Measurements from ENCODE around the gene OR2T11. TPM values are rescaled to one million over a fixed set of nuclear protein-coding genes. Genes with fewer than 3 reads are reported as not detected.
A peak's percentile ranks its signal among the peaks of the same experiment; 100 is the strongest.
"Not testable (repeated sequence)": the region's sequence is repeated elsewhere in the genome, so short reads cannot be mapped to it uniquely, and the experiment has no call there.

OR2T11 gene
- total and polyA plus RNA-seq, 3 experiments from 2014 or later, result not detected

- H3K27ac Mint-ChIP-seq; CTCF ChIA-PET; H3K27me3 Mint-ChIP-seq; H3K36me3 ChIP-seq (ENCODE audit: insufficient read depth, low read length); DNase-seq; POLR2A ChIA-PET; H3K4me1 Mint-ChIP-seq; H3K4me3 Mint-ChIP-seq; H3K27ac ChIP-seq (ENCODE audit: low read depth, low read length); H3K4me1 ChIP-seq (ENCODE audit: insufficient read depth, low read length); H3K4me3 ChIP-seq (ENCODE audit: low read length); H3K36me3 Mint-ChIP-seq; H3K27me3 ChIP-seq (ENCODE audit: insufficient read depth, low read length, poor library complexity, severe bottlenecking); H3K9me3 Mint-ChIP-seq; H3K9me3 ChIP-seq (ENCODE audit: low read length): not testable (repeated sequence)
Measured at GRCh38 chr1:248642971-248643651, 8.2 kb upstream of the OR2T11 start.

DNA sequence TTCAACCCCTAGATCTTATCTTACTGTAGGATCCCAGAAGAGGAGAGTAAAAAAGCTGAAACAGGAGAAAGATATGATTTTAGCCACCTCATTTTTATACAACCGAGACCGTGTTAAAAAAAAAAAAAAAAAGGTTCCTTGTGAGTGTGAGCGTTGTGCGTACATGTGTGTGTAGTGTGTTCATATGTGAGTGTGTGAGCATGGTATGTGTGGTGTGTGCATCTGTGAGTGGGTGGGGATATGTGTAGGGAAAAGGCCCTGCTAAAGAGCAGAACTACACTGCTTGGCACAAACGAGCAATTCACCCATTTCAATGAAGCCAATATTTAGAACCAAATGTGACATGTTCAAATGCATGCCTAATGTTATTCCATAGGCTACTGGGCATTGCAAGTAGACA lies 6.7 kb upstream of the OR2T11 start:
- H3K4me1 Mint-ChIP-seq; CTCF ChIA-PET; H3K9me3 ChIP-seq (ENCODE audit: low read length); H3K4me3 ChIP-seq (ENCODE audit: low read length); DNase-seq; H3K36me3 ChIP-seq (ENCODE audit: insufficient read depth, low read length); H3K4me3 Mint-ChIP-seq; H3K27ac ChIP-seq (ENCODE audit: low read depth, low read length); POLR2A ChIA-PET; H3K9me3 Mint-ChIP-seq; H3K27me3 Mint-ChIP-seq; H3K27me3 ChIP-seq (ENCODE audit: insufficient read depth, low read length, poor library complexity, severe bottlenecking); H3K27ac Mint-ChIP-seq; H3K36me3 Mint-ChIP-seq; H3K4me1 ChIP-seq (ENCODE audit: insufficient read depth, low read length): not testable (repeated sequence)

DNA sequence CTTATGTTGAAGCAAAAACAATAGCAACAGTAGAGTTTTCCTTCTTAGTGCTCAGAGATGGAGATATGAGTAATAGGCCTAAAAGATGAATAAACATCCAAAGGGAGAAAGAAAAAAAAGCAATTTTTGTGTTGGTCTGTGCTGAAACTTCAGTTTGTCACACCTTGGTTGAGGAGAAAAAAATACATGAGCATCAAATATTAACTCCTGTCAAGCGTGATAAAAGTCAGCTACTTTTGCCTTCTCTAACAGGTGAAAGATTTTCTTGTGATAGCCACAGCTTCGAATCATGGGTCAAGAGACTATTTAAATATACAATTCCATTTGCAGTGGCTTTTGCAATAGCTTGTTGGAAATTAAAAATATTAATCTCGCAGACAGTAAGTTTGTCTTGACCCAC lies 6.0 kb upstream of the OR2T11 start:
- CTCF ChIA-PET; H3K4me3 ChIP-seq (ENCODE audit: low read length); H3K27me3 ChIP-seq (ENCODE audit: insufficient read depth, low read length, poor library complexity, severe bottlenecking); DNase-seq; H3K27ac ChIP-seq (ENCODE audit: low read depth, low read length); POLR2A ChIA-PET; H3K36me3 ChIP-seq (ENCODE audit: insufficient read depth, low read length); H3K9me3 Mint-ChIP-seq; H3K27ac Mint-ChIP-seq; H3K4me1 Mint-ChIP-seq; H3K4me1 ChIP-seq (ENCODE audit: insufficient read depth, low read length); H3K9me3 ChIP-seq (ENCODE audit: low read length); H3K4me3 Mint-ChIP-seq; H3K27me3 Mint-ChIP-seq; H3K36me3 Mint-ChIP-seq: not testable (repeated sequence)

GRCh38 chr1:248639652-248640051 lies 4.8 kb upstream of the OR2T11 start:
- H3K4me3 ChIP-seq (ENCODE audit: low read length); H3K27me3 ChIP-seq (ENCODE audit: insufficient read depth, low read length, poor library complexity, severe bottlenecking); DNase-seq; H3K4me3 Mint-ChIP-seq; H3K9me3 ChIP-seq (ENCODE audit: low read length); CTCF ChIA-PET; H3K27ac ChIP-seq (ENCODE audit: low read depth, low read length); POLR2A ChIA-PET; H3K27ac Mint-ChIP-seq; H3K4me1 ChIP-seq (ENCODE audit: insufficient read depth, low read length); H3K9me3 Mint-ChIP-seq; H3K36me3 Mint-ChIP-seq; H3K36me3 ChIP-seq (ENCODE audit: insufficient read depth, low read length); H3K27me3 Mint-ChIP-seq; H3K4me1 Mint-ChIP-seq: not testable (repeated sequence)

DNA sequence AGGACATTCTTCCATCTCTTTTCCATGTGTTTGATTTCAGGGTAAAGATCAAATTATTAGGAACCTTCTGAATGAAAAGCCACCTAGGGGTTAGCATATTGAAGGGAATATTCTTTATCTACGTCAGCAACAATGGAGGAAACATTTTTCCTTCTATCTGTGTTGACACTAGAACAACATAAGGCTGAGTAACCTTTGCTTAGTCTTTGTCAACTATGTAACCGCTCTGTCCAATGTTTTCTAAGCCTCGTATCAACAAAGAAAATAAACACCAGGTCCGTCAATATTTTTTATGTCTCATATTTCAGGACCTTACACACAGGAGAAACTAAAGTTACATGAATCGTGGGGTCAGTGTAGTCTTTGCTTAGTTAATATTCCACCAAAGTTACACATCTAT lies 1.7 kb upstream of the OR2T11 start:
- H3K27ac ChIP-seq (ENCODE audit: low read depth, low read length); H3K4me3 Mint-ChIP-seq; H3K36me3 Mint-ChIP-seq; H3K27me3 Mint-ChIP-seq; H3K9me3 Mint-ChIP-seq; H3K9me3 ChIP-seq (ENCODE audit: low read length); H3K4me1 Mint-ChIP-seq; DNase-seq; H3K27ac Mint-ChIP-seq; CTCF ChIA-PET; H3K27me3 ChIP-seq (ENCODE audit: insufficient read depth, low read length, poor library complexity, severe bottlenecking); H3K4me3 ChIP-seq (ENCODE audit: low read length); H3K36me3 ChIP-seq (ENCODE audit: insufficient read depth, low read length); POLR2A ChIA-PET; H3K4me1 ChIP-seq (ENCODE audit: insufficient read depth, low read length): not testable (repeated sequence)

- Histone ChIP-seq H3K27ac (ENCODE audit: low read depth, low read length) (no peak overlapping the region), H3K9me3 (ENCODE audit: low read length) (no peaks in the 10 kb centered on the region), H3K27me3 (ENCODE audit: insufficient read depth, low read length, poor library complexity, severe bottlenecking) (no peaks in the 10 kb centered on the region), H3K36me3 (ENCODE audit: insufficient read depth, low read length) (no peaks in the 10 kb centered on the region), H3K4me1 (ENCODE audit: insufficient read depth, low read length) (no peaks in the 10 kb centered on the region), H3K4me3 (ENCODE audit: low read length) (no peak overlapping the region)
- Mint-ChIP-seq H3K27me3 (peaks cover 0 to 3% of the 10 kb centered on the region in 2 donors), H3K36me3 (no peaks in the 10 kb centered on the region), H3K4me3 (no peak overlapping the region), H3K9me3 (no peaks in the 10 kb centered on the region), H3K4me1 (no peaks in the 10 kb centered on the region), H3K27ac (no peak overlapping the region)
- no peak for DNase-seq
- ChIA-PET POLR2A (no interaction called here), CTCF (no interaction called here)
Measured at GRCh38 chr1:248631354-248632008, 3.4 kb downstream of the OR2T11 start.

GRCh38 chr1:248630551-248630950 lies 4.3 kb downstream of the OR2T11 start:
- no peak for DNase-seq
- Mint-ChIP-seq H3K36me3 (no peaks in the 10 kb centered on the region), H3K27ac (peak overlapping the region in 1 of 8 donors; percentile 1), H3K27me3 (peaks cover 0 to 3% of the 10 kb centered on the region in 2 donors), H3K9me3 (no peaks in the 10 kb centered on the region), H3K4me1 (no peaks in the 10 kb centered on the region), H3K4me3 (no peak overlapping the region)
- Histone ChIP-seq H3K27me3 (ENCODE audit: insufficient read depth, low read length, poor library complexity, severe bottlenecking) (no peaks in the 10 kb centered on the region), H3K9me3 (ENCODE audit: low read length) (no peaks in the 10 kb centered on the region), H3K4me3 (ENCODE audit: low read length) (no peak overlapping the region), H3K36me3 (ENCODE audit: insufficient read depth, low read length) (no peaks in the 10 kb centered on the region), H3K4me1 (ENCODE audit: insufficient read depth, low read length) (no peaks in the 10 kb centered on the region), H3K27ac (ENCODE audit: low read depth, low read length) (no peak overlapping the region)
- CTCF ChIA-PET, result no interaction called here
- POLR2A ChIA-PET, result no interaction called here

DNA sequence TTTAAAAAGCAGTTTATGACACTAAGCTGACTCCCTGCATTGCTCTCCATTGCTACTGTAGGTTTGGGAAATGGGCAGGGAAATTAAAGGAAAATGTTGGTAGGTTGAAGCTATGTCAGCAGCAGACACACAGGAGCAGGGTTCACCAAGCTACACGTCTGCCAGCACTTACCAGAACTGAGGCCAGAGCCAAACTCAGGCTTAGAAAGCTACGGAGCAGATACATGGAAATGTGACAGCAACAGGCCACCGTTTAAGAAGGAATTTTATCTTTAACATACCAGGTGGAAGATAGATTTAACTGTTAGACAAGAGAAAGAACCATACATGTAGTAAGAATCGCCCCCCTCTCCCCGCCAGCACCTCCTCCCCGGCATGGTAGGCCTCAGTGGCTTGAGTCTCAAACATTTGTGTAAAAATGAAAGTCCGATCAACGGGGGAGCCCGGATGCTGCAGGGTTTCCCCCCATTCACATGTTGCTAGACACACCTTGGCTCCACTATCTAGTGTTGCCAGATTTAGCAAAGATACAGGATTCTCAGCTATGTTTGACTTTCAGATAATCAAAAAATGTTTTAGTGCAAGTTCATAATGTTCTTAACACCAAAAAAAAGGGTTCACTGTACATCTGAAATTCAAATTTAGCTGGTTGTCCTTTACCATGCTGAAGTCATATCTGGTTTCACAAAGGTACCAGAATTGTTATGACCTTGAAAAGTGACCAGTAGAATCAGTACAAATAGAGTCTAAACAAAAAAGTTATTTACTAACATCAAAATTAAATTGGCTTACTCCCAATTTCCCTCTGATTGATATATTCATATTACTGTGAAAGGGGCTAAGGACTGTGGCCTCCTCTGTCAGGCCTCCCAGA lies 6.7 kb downstream of the OR2T11 start:
- DNase-seq, result no peak
- Histone ChIP-seq H3K4me1 (ENCODE audit: insufficient read depth, low read length) (peaks cover 4% of the 10 kb centered on the region), H3K27ac (ENCODE audit: low read depth, low read length) (no peak overlapping the region), H3K4me3 (ENCODE audit: low read length) (no peak overlapping the region), H3K9me3 (ENCODE audit: low read length) (no peaks in the 10 kb centered on the region), H3K36me3 (ENCODE audit: insufficient read depth, low read length) (no peaks in the 10 kb centered on the region), H3K27me3 (ENCODE audit: insufficient read depth, low read length, poor library complexity, severe bottlenecking) (no peaks in the 10 kb centered on the region)
- ChIA-PET POLR2A (no interaction called here), CTCF (interaction anchor here (0.8 kb wide), 1 partner anchor 153 kb away, joined by 3 read pairs; no protein-coding TSS in a partner anchor)
- Mint-ChIP-seq H3K9me3 (no peaks in the 10 kb centered on the region), H3K4me1 (no peaks in the 10 kb centered on the region), H3K36me3 (no peaks in the 10 kb centered on the region), H3K4me3 (no peak overlapping the region), H3K27ac (no peak overlapping the region), H3K27me3 (peaks cover 0 to 3% of the 10 kb centered on the region in 2 donors)
